ENCODE results near the gene NSUN7.
"Not testable (repeated sequence)": the region's sequence is repeated elsewhere in the genome, so short reads cannot be mapped to it uniquely, and the experiment has no call there.

Gene NSUN7, protein sequence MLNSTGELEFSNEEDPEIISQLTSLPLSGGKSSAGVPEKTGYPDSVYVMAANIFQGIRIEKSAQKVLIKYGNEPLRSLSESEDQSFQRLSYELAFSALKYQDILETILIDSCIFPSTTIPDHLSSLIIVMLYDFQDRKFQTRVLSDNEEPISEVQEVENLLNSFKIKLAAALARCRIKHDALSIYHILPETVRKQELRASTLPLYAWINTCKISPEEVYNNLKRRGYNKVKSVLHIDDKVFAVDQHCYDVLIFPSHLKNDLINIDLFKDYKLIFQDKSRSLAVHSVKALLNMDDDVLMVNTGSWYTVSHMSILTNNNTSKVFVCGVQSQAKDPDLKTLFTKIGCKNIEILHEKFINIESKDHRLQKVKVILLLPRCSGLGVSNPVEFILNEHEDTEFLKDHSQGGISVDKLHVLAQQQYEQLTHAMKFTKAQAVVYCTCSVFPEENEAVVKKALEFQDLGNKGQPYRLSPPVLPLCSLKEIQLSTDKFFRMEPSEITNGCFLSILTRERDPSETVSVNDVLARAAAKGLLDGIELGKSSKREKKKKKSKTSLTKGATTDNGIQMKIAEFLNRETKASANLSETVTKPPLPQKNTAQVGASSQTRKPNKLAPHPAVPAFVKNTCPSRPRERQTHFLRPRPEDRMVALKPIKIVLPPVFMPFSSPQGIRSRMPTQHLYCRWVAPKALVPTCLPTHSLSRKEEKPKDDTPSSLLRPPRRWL

DNA sequence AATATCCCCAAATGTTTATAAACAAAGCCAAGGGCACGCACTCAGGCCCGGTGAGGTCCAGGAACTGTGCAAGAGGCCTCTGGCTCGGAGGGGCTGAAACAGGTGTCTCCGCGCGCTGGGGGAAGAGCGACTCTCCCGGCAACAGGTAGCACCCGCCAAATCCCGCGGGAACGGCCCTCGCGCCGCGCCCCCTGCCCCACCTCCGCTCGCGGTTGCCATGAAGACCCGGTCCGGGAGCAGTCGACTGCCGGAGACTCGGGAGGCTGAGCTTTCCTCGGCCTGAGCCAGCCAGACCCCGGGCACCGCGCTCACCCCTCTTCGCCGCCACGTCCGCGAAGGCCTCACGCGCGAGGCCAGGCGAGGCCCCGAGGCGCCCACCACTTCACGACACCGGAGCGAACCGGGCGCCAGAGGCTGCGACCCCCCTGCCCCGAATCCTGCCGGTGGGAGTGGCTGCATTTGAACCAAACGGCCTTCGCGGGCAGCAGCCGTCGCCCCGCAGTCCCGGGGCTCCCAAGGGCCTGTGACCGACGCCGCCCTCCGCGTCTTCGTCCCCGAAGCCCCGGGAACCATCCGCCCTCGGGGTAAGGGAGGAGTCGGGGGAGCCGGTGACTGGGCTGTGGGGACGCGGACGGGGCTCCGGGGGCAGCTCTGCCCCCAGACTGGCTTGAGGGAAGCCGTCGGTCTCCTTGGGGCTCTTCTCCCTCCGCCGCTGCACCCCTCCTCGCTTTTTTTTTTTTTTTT, at the start of gene NSUN7:
Gene NSUN7 (plus strand): TSS at position 239 of the 744 bp plus-strand sequence. CDS start 739 bp downstream, outside the sequence.
- peak; percentile 68 for DNase-seq

DNA sequence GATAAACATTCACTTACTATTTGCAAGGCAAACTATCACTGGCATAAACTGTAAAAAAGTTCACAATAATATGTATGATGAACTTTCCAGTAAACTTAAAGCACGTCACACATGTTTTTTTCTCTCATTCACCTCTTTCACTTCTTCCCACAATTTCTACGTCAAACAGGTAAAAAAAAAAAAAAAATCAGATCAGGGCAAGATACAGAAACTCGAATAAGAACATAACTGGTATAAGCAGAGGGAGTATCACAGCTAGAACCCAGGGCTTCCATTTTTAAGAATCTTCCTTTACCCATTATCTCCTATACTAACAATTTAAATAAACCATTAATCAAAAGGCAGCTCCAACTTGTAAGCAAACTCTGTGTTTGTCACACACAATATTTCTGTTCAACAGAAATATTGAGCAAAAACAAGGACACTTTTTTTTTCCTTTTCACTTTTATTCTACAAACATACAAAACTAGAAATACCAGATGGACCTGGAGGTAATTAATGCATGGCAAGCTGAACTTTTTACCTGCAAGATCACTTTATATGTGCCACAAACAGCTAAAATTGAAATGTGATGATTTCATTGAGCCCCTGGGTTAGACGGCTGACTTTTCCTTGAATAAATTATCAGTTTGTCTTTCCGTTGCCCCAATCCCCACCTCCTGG, 47.5 kb upstream of the NSUN7 start:
- no peak for DNase-seq

DNA sequence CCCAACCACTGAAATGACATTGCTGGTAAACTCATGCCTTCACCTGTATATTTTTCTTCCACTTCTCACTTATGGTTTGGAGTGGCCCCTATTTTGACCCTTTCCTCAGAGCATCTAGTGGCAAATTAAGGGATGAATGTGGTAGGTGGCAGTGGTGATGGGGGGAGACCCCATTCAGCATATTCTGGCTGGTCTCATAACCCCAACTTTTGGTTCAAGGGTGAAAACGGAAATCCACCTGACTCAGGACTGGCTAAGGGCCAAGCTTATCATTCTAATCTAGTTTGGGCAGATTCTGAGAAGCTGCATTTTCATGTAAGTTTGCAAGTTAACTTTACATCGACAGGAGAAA, 47.0 kb upstream of the NSUN7 start:
- DNase-seq: no peak

DNA sequence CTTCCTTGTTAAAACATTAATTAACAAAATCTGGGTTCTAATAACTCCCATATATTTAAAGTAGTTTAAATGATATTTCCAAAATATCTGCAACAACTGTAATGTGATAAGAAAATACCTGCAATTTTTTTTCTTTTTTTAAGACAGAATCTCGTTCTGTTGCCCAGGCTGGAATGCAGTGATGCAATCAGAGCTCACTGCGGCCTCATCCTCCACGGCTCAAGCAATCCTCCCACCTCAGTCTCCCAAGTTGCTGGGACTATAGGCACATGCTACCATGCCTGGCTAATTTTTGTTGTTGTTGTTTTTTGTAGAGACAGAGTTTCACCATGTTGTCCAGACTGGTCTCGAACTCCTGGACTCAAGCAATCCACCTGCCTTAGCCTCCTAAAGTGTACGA, 45.7 kb upstream of the NSUN7 start:
- DNase-seq: no peak

DNA sequence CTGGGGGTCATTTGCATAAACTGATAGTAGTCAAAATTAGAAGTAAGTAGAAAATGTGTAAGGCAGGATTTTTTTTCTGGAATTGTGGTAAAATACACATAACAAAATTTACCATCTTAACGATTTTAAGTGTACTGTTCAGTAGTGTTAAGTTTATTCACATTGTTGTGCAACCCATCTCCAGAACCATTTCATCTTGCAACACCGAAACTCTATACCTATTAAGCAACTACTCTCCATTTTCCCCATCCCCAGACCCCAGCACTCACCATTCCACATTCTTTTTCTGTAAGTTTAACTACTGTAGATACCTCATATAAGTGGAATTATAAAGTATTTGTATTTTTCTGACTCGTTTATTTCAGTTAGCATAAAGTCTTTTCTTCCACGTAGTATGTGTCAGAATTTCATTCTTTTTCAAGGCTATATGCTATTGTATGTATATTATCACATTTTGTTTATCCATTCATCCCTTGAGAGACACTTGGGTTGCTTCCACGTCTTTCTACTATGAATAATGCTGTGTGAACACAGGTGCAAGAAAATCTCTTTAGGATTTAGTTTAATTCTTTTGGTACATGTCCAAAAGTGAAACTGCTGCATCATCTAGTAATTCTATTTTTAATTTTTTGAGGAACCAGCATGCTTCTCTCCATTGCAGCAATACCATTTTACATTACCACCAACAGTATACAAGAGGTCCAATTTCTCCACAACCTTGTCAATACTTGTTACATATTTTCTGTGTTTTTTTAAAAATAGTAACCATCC, 39.1 kb upstream of the NSUN7 start:
- DNase-seq: no peak

DNA sequence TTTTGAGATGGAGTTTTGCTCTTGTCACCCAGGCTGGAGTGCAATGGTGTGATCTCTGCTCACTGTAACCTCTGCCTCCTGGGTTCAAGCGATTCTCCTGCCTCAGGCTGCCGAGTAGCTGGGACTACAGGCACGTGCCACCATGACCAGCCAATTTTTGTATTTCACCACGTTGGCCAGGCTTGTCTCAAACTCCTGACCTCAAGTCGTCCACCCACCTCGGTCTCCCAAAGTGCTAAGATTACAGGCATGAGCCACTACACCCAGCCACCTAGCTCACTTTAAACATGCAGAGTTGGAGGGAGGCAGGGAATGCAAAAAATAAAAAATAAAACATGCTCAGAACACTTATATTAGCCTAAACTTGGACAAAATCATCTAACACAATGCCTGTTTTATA, 36.8 kb upstream of the NSUN7 start:
- not testable (repeated sequence) for DNase-seq

DNA sequence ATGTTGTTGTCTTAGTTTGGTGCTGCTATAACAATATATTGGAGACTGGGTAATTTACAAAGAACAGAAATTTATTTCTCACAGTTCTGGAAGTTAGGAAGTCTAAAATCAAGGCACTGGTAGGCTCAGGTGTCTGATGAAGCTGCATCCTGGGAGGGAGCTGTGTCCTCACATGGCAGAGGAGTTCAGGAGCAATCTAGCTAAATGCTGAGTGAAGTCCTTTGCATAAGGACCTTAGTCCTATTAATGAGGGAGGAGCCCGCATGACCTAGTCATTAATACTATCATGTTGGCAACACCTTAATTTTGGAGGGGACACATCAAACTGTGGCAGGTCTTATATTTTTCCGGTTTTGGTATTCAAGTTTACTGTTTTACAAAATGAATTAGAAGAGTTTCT, 36.0 kb upstream of the NSUN7 start:
- DNase-seq: no peak

DNA sequence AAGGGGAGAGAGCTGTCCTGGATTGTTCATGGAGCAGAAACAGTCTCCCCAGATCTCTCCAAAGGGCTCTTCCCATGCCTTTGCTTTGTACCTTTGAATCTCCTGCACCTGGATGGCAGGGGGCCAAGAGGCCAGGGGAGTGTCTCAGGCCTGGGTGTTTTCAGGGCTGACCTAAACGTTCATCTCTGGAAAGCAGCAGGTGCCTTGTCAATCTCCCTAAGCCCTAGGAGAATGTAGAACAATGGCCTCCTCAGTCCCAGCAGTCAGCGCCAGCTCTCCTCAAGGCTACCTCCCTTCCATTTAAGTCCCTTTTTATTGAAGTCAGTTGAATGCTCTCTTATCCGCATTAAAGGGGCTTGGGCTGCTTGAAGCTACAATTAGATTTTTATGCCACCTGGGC, 31.2 kb upstream of the NSUN7 start:
- peak; percentile 7 for DNase-seq

DNA sequence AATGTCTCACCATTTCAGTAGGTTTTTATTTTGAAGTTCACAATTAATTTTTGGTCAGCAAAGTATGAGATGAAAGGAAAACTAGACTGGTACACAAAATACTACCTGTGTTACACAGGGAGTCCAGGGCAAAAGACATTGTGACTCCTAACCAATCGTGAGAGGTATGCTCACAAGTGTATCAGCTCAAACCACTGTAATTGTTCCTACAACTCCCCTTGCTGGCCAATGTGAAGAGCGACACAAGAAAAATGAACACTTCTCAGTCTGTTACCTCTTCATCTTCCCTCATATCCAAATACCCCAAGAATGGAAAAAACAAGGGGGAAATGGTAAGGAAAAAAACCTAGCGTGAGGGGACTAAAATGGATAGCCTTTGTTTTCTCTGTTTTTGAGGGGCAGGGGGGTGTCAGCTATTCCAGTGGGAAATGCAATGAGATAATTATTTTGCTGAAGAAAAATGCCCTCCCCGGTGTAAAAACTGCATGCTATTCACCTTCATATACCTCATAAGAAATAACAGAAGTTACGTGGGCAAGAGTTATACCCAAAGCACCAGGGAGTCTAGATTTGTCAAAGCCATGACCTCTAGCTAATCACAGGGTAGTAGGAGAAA, 30.6 kb upstream of the NSUN7 start:
- no peak for DNase-seq

DNA sequence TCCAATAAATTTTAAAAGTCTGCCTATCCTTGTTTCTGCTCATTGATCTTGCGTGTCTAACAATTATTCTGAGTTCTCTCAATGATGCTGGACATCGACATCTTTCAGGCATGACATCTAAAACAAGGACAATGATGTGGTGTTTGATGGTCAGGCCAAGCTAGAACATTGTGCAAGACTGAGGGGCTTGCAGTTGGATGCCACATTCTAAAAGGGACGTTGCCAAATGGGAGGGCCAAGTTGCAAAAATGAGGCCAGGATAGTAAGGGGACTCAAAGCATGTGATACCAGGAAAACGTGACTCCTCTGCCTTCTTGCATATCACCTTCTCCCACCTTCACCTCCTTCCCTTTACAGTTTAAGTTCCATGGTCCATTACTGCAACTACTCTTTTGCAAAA, 29.4 kb upstream of the NSUN7 start:
- no peak for DNase-seq

DNA sequence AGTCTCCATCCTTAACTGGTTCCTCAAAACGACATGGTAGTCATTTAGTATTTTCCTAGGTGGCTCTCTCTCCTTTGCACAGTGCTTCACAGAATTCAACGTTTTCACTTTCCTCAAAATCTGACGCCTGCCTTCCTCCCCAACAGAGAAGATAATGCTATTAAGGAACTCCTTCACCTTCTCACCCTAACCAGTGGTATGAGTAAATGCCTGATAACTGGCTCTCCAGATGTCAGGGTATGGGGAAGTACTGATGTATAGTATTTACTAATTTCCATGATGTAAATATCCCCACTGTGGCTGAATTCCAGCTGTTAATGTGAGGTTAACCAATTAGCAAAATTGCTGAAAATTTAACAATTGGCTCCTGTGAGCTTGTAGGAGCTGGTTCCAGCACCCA, 28.8 kb upstream of the NSUN7 start:
- no peak for DNase-seq

DNA sequence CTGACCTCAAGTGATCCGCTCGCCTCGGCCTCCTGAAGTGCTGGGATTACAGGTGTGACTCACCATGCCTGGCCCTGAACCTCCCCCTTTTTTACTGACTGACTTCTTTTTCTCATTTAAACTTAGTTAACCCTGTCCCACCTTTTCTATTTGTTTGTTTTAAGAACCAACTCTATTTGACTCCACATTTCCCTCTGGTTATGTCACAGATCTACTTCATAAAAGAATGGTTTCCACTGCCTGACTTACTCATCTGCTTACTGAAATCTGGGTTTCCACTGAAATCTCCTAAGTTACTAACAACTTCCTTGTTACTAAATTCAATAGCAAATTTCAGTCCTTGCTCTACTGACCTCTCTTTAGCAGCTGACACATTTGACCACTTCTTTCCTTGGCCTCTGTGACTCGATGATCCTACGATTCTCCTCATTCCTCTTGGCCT, 28.0 kb upstream of the NSUN7 start:
- no peak for DNase-seq

DNA sequence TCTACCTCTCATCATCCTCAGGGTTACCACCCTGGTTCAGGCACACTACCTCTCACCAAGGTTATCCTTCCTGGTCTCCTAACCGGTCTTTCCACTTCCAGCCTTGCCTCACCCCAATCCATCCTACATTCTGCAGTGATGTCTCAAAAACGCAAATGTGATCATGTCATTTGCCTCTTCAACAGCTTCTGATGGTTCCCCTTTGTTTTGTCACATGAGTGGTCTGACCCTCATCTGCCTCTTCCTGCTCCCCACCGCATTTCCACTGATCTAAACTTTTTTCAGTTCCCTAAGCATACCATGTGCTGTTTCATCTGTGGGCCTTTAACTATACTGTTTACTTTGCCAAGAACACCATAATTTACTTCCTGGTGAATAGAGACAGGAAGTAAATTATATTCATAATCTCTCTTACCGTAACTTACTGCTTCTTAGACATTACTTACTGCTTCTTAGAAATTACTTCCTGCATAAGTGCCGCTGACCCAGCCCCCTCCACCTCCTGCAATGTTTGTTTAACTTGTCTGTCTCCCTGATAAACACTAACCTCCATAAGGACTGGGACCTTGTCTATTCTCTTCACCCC, 27.1 kb upstream of the NSUN7 start:
- no peak for DNase-seq

DNA sequence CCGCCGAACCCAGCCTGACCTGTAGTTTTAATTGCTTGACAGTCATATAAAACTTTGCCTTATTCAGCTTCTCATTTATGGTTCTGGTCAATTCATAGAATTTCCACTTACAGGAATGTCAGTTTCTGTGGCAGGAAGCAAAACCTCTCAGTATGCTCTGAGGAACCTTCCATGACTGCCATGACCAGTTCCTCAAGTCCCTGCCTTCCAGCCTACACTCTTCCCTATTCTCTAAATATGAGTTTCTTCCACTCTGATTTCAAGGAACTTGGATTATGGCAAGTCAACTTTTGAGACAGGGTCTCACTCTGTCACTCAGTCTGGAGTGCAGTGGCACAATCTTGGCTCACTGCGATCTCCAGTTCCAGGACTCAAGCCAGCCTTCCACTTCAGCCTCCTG, 26.0 kb upstream of the NSUN7 start:
- no peak for DNase-seq

DNA sequence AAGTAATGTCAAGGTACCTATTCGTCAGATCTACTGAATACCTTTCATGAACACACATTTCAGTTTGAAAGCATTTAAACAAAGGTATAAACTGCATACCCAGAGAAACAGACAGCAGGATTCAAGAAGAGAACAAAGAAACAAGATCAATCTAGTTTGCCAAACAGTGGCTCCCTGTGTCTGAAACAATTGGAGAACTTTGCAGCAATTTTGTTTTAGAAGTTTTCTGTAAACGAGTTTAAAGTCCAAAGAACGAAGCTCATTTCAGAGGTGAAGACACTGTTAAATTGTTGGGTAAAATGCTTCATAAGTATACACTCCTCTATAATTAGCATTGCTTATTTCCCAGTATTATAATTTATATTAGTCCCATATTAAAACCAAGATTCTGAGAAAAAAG, 21.4 kb upstream of the NSUN7 start:
- no peak for DNase-seq

DNA sequence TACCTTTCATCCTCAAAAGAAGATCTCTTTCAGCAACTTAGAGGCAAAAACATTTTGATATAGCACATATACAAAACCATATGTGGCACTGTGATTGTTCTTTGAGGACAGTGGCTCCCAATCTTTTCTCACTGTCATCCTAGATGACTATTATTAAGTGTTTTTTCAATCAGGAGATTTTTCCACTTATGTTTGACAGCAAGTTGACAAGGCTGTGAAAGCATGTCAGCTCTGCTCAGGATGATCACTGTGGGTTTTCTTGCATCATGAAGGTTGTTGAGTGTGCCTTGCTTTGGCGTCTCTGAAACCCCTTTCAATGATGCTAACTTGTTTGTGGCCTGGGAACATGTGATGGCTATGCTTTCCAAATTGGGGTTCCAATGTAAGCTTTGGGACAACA, 20.2 kb upstream of the NSUN7 start:
- no peak for DNase-seq

DNA sequence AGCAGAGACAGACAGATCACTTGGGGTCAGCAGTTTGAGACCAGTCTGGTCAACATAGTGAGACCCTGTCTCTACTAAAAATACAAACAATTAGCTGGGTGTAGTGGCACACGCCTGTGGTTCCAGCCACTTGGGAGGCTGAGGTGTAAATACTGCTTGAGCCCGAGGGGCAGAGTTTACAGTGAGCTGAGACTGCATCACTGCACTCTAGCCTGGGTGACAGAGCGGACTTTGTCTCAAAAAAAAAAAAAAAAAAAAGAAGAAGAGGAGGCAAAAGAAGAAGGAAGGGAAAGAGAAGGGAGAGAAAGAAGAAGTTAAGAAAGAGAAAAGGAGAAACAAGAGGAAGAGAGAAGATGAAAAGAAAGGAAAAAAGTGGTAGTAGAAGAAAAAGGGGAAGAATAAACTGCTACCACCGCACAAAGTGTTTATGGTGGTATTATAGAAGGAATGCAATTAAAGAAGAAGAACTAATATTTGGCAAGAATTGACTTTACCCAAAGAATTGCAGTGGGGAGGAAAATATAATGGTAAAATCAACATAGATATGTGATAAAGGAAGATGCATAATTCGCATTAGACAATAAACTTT, 19.6 kb upstream of the NSUN7 start:
- no peak for DNase-seq

DNA sequence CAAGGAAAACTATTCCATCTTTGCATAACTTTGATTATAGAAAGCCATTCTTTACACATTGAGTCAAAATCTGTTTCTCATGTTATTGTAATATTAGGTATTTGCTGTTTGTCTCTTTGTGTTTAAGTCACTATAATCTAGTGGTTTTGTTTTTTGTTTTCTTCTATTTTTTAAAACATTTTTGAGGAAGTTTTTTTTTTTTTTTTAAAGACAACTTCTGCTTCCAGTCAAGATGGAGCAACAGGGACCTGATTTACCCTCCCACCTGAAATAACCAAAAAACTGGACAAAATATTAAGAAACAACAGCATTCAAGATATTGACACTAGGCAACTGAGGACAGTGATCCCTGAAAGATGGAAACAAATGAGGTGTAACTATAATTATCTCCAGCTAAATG, 18.4 kb upstream of the NSUN7 start:
- DNase-seq: no peak

DNA sequence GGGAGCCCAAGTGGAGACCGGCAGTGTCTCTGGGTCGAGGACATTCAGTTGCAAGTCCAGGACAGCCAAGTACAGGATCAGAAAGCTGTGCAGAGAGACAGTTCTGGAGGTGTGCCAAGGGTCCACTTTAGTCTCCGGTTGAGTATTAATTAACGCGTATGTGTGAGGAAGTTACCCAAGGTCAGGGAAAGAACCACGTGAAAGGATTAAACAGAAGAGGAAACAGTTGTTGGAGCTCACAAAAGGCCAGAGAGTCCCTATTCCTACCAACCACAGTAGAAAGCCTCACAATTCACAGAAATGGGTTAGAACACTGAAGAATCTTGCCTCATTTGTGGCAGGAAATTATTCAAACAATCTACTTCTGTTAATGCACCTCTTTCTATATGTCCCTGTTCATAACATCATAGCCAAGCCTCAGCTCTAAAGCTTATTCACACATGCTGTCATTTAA, 17.9 kb upstream of the NSUN7 start:
- peak; percentile 77 for DNase-seq

DNA sequence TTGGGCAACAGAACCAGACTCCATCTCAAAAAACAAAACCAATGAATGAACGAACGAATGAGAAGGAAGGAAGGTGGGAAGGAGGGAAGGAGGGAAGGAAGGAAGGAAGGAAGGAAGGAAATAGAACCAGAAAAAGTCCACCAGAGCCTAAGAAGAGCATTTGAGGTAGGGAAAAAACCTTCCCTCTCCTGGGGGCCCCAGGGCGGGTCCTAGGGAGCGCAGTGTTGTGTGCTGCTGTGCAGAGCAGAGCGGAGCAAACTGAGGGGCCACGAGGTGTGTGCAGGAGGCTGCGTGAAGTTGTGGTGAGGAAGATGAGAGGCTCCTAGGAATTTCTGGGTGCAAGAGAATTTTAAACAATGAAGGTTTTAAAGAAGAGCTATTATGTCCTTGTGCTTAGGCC, 16.0 kb upstream of the NSUN7 start:
- no peak for DNase-seq

DNA sequence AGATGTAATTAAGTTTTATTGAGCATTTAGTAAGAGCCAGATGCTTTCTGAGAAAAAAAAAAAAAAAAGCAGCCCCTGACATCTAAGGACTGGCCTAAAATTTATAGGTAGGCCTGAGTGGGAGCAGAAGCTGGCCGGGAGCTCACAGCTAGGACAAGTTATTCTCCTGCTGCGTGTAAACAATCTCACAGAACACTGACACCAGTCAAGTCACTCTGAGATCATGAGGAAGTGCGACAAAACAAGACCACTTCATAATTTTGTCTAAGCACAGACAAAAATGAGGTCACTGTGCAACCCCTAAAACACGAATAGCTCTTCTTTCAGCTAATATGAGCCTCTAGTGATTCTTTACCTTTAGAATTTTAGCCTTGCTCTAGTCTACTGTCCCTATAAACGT, 15.3 kb upstream of the NSUN7 start:
- DNase-seq: no peak

Data from NCI-H1105 (cell line).